ENCODE data around the gene DYDC2. TPM values are rescaled to one million over a fixed set of nuclear protein-coding genes. Genes with fewer than 3 reads are reported as not detected.
"Not testable (repeated sequence)": the region's sequence is repeated elsewhere in the genome, so short reads cannot be mapped to it uniquely, and the experiment has no call there.

The DYDC2 gene
- polyA plus RNA-seq, 1 donor (not counting 4 experiments of a cell fraction or from before 2014, with no cell fraction given): not detected

- Histone ChIP-seq H3K9me1 (ENCODE audit: control insufficient read depth, extremely low read depth, insufficient read depth, low read length) (peaks cover 3% of the 10 kb centered on the region), H3K9me3 (ENCODE audit: control insufficient read depth, low read depth, low read length) (no peaks in the 10 kb centered on the region), H3K9ac (ENCODE audit: control insufficient read depth, extremely low read depth, insufficient read depth, low read length) (no peak overlapping the region), H3K27ac (ENCODE audit: control insufficient read depth, insufficient read depth, low read length) (no peak overlapping the region), H3K79me2 (ENCODE audit: control insufficient read depth, insufficient read depth, low read length) (peaks cover 8% of the 10 kb centered on the region), H3K4me1 (ENCODE audit: control insufficient read depth, extremely low read depth, insufficient read depth, low read length) (peaks cover 58% of the 10 kb centered on the region), H4K20me1 (ENCODE audit: control insufficient read depth, extremely low read depth, insufficient read depth, low read length) (no peaks in the 10 kb centered on the region), H3K4me2 (ENCODE audit: control insufficient read depth, extremely low read depth, insufficient read depth, low read depth, low read length) (peak overlapping the region; percentile 85), H3K27me3 (ENCODE audit: control insufficient read depth, extremely low read depth, insufficient read depth, low read length) (no peaks in the 10 kb centered on the region), H3K4me3 (ENCODE audit: control insufficient read depth in 2 of 3, extremely low read depth in 1 of 3, insufficient read depth in 2 of 3, low read depth in 1 of 3, low read length in 3 of 3) (no peak overlapping the region), H2AFZ (ENCODE audit: control insufficient read depth, low read length) (no peak overlapping the region), H3K36me3 (ENCODE audit: control insufficient read depth in 2 of 2, extremely low read depth in 1 of 2, insufficient read depth in 2 of 2, low read length in 2 of 2) (peaks cover 2 to 3% of the 10 kb centered on the region in 2 experiments)
- no peak for TF ChIP-seq EZH2 (IDR thresholded peaks at IDR 0.05; ENCODE audit: low read length)
- no peak for TF ChIP-seq CTCF (optimal IDR thresholded peaks at IDR 0.05 in 1 of 3, IDR thresholded peaks at IDR 0.05 in 1 of 3, conservative IDR thresholded peaks at IDR 0.05 in 1 of 3; ENCODE audit: extremely low read depth in 1 of 3, insufficient read depth in 2 of 3, low read length in 3 of 3)
- dilution Hi-C loops (cut with MboI; ENCODE audit: extremely low pct_ligation_motif_present, low sequenced_read_pairs): no loop called here
- DNase-seq (ENCODE audit: low read depth, low spot score) (no peak), FAIRE-seq (no peak)
Measured at GRCh38 chr10:80415734-80416478, 59.3 kb downstream of the DYDC2 start.

GRCh38 chr10:80416479-80417098 is 60.0 kb downstream of the DYDC2 start:
- FAIRE-seq: no peak
- peaks cover 51% of the 10 kb centered on the region for H3K4me1 ChIP-seq (ENCODE audit: control insufficient read depth, extremely low read depth, insufficient read depth, low read length)
- H3K9ac ChIP-seq (ENCODE audit: control insufficient read depth, extremely low read depth, insufficient read depth, low read length): no peak overlapping the region
- peaks cover 0 to 3% of the 10 kb centered on the region in 2 experiments for H3K36me3 ChIP-seq (ENCODE audit: control insufficient read depth in 2 of 2, extremely low read depth in 1 of 2, insufficient read depth in 2 of 2, low read length in 2 of 2)
- H3K27me3 ChIP-seq (ENCODE audit: control insufficient read depth, extremely low read depth, insufficient read depth, low read length): no peaks in the 10 kb centered on the region
- no peak for TF ChIP-seq CTCF (optimal IDR thresholded peaks at IDR 0.05 in 1 of 3, IDR thresholded peaks at IDR 0.05 in 1 of 3, conservative IDR thresholded peaks at IDR 0.05 in 1 of 3; ENCODE audit: extremely low read depth in 1 of 3, insufficient read depth in 2 of 3, low read length in 3 of 3)
- no peak for TF ChIP-seq EZH2 (IDR thresholded peaks at IDR 0.05; ENCODE audit: low read length)
- H2AFZ ChIP-seq (ENCODE audit: control insufficient read depth, low read length): no peak overlapping the region
- H3K79me2 ChIP-seq (ENCODE audit: control insufficient read depth, insufficient read depth, low read length): peaks cover 8% of the 10 kb centered on the region
- H3K9me1 ChIP-seq (ENCODE audit: control insufficient read depth, extremely low read depth, insufficient read depth, low read length): peaks cover 3% of the 10 kb centered on the region
- no peaks in the 10 kb centered on the region for H3K9me3 ChIP-seq (ENCODE audit: control insufficient read depth, low read depth, low read length)
- H3K4me2 ChIP-seq (ENCODE audit: control insufficient read depth, extremely low read depth, insufficient read depth, low read depth, low read length): peak overlapping the region; percentile 85
- no peak overlapping the region for H3K27ac ChIP-seq (ENCODE audit: control insufficient read depth, insufficient read depth, low read length)
- dilution Hi-C loops (cut with MboI; ENCODE audit: extremely low pct_ligation_motif_present, low sequenced_read_pairs): no loop called here
- no peaks in the 10 kb centered on the region for H4K20me1 ChIP-seq (ENCODE audit: control insufficient read depth, extremely low read depth, insufficient read depth, low read length)
- no peak for DNase-seq (ENCODE audit: low read depth, low spot score)
- H3K4me3 ChIP-seq (ENCODE audit: control insufficient read depth in 2 of 3, extremely low read depth in 1 of 3, insufficient read depth in 2 of 3, low read depth in 1 of 3, low read length in 3 of 3): no peak overlapping the region

- dilution Hi-C loops (cut with MboI; ENCODE audit: extremely low pct_ligation_motif_present, low sequenced_read_pairs); H3K36me3 ChIP-seq (ENCODE audit: control insufficient read depth in 2 of 2, extremely low read depth in 1 of 2, insufficient read depth in 2 of 2, low read length in 2 of 2); H3K9me3 ChIP-seq (ENCODE audit: control insufficient read depth, low read depth, low read length); H4K20me1 ChIP-seq (ENCODE audit: control insufficient read depth, extremely low read depth, insufficient read depth, low read length); H3K9me1 ChIP-seq (ENCODE audit: control insufficient read depth, extremely low read depth, insufficient read depth, low read length); H3K27me3 ChIP-seq (ENCODE audit: control insufficient read depth, extremely low read depth, insufficient read depth, low read length); H3K79me2 ChIP-seq (ENCODE audit: control insufficient read depth, insufficient read depth, low read length); H2AFZ ChIP-seq (ENCODE audit: control insufficient read depth, low read length); H3K9ac ChIP-seq (ENCODE audit: control insufficient read depth, extremely low read depth, insufficient read depth, low read length); H3K27ac ChIP-seq (ENCODE audit: control insufficient read depth, insufficient read depth, low read length); H3K4me2 ChIP-seq (ENCODE audit: control insufficient read depth, extremely low read depth, insufficient read depth, low read depth, low read length); DNase-seq (ENCODE audit: low read depth, low spot score); FAIRE-seq; H3K4me3 ChIP-seq (ENCODE audit: control insufficient read depth in 2 of 3, extremely low read depth in 1 of 3, insufficient read depth in 2 of 3, low read depth in 1 of 3, low read length in 3 of 3): not testable (repeated sequence)
- peaks cover 44% of the 10 kb centered on the region for H3K4me1 ChIP-seq (ENCODE audit: control insufficient read depth, extremely low read depth, insufficient read depth, low read length)
Measured at GRCh38 chr10:80417256-80417655, 60.7 kb downstream of the DYDC2 start.

Measured in keratinocyte (primary cell).